HepG2 (cell line): Measurements from ENCODE around the gene FRS2. TPM values are rescaled to one million over a fixed set of nuclear protein-coding genes. Genes with fewer than 3 reads are reported as not detected.

Source experiments
- CENPX ChIP-seq: sonication (generic); formaldehyde crosslinking; IDR thresholded peaks from 2 replicates; pipeline ENCODE4 v1.9.0; 2021; ENCODE audit warnings: mild to moderate bottlenecking, missing genetic modification reagents, moderate library complexity
- DNMT1 ChIP-seq: sonication (generic); formaldehyde crosslinking; IDR thresholded peaks from 2 replicates; pipeline ENCODE4 v1.5.1; 2020; ENCODE audit warnings: mild to moderate bottlenecking, missing genetic modification reagents
- DRAP1 ChIP-seq: IDR thresholded peaks from 2 replicates; pipeline ENCODE4 v1.6.1; 2016; ENCODE audit warnings: missing genetic modification reagents, missing compliant biosample characterization
- NCOA5 ChIP-seq: sonication (generic); formaldehyde crosslinking; IDR thresholded peaks from 2 replicates; pipeline ENCODE4 v1.4.0; 2020; ENCODE audit warnings: missing genetic modification reagents
- PRDM4 ChIP-seq: sonication (generic); formaldehyde crosslinking; IDR thresholded peaks from 2 replicates; pipeline ENCODE4 v1.9.0; 2021; ENCODE audit warnings: missing genetic modification reagents, borderline replicate concordance
- PRMT3 ChIP-seq: sonication (generic); formaldehyde crosslinking; IDR thresholded peaks from 2 replicates; pipeline ENCODE4 v1.8.1; 2022; ENCODE audit warnings: low read depth, mild to moderate bottlenecking, moderate library complexity, missing genetic modification reagents, borderline replicate concordance
- RERE ChIP-seq: IDR thresholded peaks from 2 replicates; pipeline ENCODE4 v1.6.1; 2016; ENCODE audit warnings: low read depth, missing genetic modification reagents, missing compliant biosample characterization
- SCMH1 ChIP-seq: sonication (generic); formaldehyde crosslinking; IDR thresholded peaks from 2 replicates; pipeline ENCODE4 v1.9.0; 2021; ENCODE audit warnings: missing genetic modification reagents, mild to moderate bottlenecking, borderline replicate concordance
- SKI ChIP-seq: fragments of 450-650 bp; IDR thresholded peaks from one replicate; pipeline ENCODE4 v1.6.1; 2018; ENCODE audit warnings: mild to moderate bottlenecking; ENCODE audit not compliant: partially characterized antibody
- STAT5B ChIP-seq: sonication (generic); formaldehyde crosslinking; IDR thresholded peaks from 2 replicates; pipeline ENCODE4 v1.4.0; 2020; ENCODE audit warnings: missing genetic modification reagents
- TCF12 ChIP-seq, 2 experiments: fragments of 450-650 bp in 1 of 2; sonication (generic) in 1 of 2; formaldehyde crosslinking in 1 of 2; IDR thresholded peaks; 2 replicates each; pipeline versions ENCODE4 v1.6.1 to v1.8.0; 2017 to 2022; ENCODE audit warnings: antibody characterized with exemption in 1 of 2, mild to moderate bottlenecking in 1 of 2, missing genetic modification reagents in 1 of 2, moderate library complexity in 1 of 2
- TFE3 ChIP-seq: IDR thresholded peaks from 2 replicates; pipeline ENCODE4 v1.6.1; 2016
- ZNF382 ChIP-seq: sonication (generic); formaldehyde crosslinking; IDR thresholded peaks from 2 replicates; pipeline ENCODE4 v1.5.0; 2020; ENCODE audit warnings: missing genetic modification reagents, mild to moderate bottlenecking, borderline replicate concordance
- ZNF562 ChIP-seq: sonication (generic); formaldehyde crosslinking; IDR thresholded peaks from 2 replicates; pipeline ENCODE4 v1.8.0; 2022; ENCODE audit warnings: missing genetic modification reagents, borderline replicate concordance
- ZNF660 ChIP-seq: sonication (generic); formaldehyde crosslinking; IDR thresholded peaks from 2 replicates; pipeline ENCODE4 v1.5.1; 2020; ENCODE audit warnings: mild to moderate bottlenecking, low read depth, missing genetic modification reagents, borderline replicate concordance
- ZNF670 ChIP-seq: sonication (generic); formaldehyde crosslinking; IDR thresholded peaks from 2 replicates; pipeline ENCODE4 v1.8.0; 2022; ENCODE audit warnings: mild to moderate bottlenecking, missing genetic modification reagents, borderline replicate concordance
- ZNF749 ChIP-seq: sonication (generic); formaldehyde crosslinking; IDR thresholded peaks from 2 replicates; pipeline ENCODE4 v1.8.0; 2022; ENCODE audit warnings: mild to moderate bottlenecking, missing genetic modification reagents, moderate library complexity, borderline replicate concordance
- ZSCAN20 ChIP-seq: sonication (generic); formaldehyde crosslinking; IDR thresholded peaks from 2 replicates; pipeline ENCODE4 v1.4.0; 2020; ENCODE audit warnings: missing genetic modification reagents, mild to moderate bottlenecking, borderline replicate concordance
- polyA plus RNA-seq, 8 experiments: library from polyadenylated mRNA; depleted of rRNA in 3 of 8; stranded (reverse) in 7 of 8; unstranded in 1 of 8; fragments of >200 nt; fragmentation: Illumina TruSeq in 4 of 8; extraction: Trizol in 4 of 8; gene quantifications; 2 replicates each; pipeline versions ENCODE4 v1.2.1 to v1.2.3, GENCODE V29; 2011 to 2016; ENCODE audit warnings: low read depth in 4 of 8, missing spikeins in 1 of 8, mixed read lengths in 1 of 8; ENCODE audit not compliant: insufficient read depth in 1 of 8
- total RNA-seq, 5 experiments: library from RNA; depleted of rRNA; stranded (reverse); fragments of >200 nt; fragmentation: Illumina TruSeq; extraction: Trizol; gene quantifications; 2 replicates each; pipeline ENCODE4 v1.2.3, GENCODE V29; 2016; ENCODE audit warnings: low read depth in 1 of 5

The FRS2 gene
- total and polyA plus RNA-seq, 2 of the 13 experiments (the other 11 are each of a cell fraction or from before 2014, with no cell fraction given), result 8.3 to 16.8 TPM

GRCh38 chr12:69585189-69586062, 115.2 kb downstream of the FRS2 start, which contains the start of gene CCT2 (continued):
- TF ChIP-seq ZNF382 (CRISPR knock-in tag) (no peak), SCMH1 (no peak), TCF12 (IDR thresholded peaks at IDR 0.05) (no peak), TCF12 (CRISPR knock-in tag; IDR thresholded peaks at IDR 0.05) (peak; percentile 82), ZSCAN20 (CRISPR knock-in tag) (no peak), SKI (no peak), NCOA5 (CRISPR knock-in tag) (no peak), ZNF670 (CRISPR knock-in tag) (0 out of 2 replicates have a peak, but pooled peaks have one; percentile 65), TFE3 (CRISPR knock-in tag) (peak; percentile 65; the same call in 1 of the 2 replicates), CENPX (CRISPR knock-in tag) (no peak), DNMT1 (CRISPR knock-in tag) (0 out of 2 replicates have a peak, but pooled peaks have one; percentile 78), PRDM4 (CRISPR knock-in tag) (no peak), STAT5B (CRISPR knock-in tag) (0 out of 2 replicates have a peak, but pooled peaks have one; percentile 18), DRAP1 (CRISPR knock-in tag) (peak; percentile 90), ZNF749 (peak; percentile 94), ZNF562 (no peak), ZNF660 (no peak), RERE (CRISPR knock-in tag) (no peak; the same call in 1 of the 2 replicates), PRMT3 (CRISPR knock-in tag) (no peak; the same call in 1 of the 2 replicates)
